ENCODE measurements around the gene PER1. TPM values are rescaled to one million over a fixed set of nuclear protein-coding genes. Genes with fewer than 3 reads are reported as not detected.
A peak's percentile ranks its signal among the peaks of the same experiment; 100 is the strongest.

PER1 gene
- total and polyA plus RNA-seq, 2 of the 8 experiments (the other 6 are each of a cell fraction or from before 2014, with no cell fraction given): 9.6 to 38.0 TPM

DNA sequence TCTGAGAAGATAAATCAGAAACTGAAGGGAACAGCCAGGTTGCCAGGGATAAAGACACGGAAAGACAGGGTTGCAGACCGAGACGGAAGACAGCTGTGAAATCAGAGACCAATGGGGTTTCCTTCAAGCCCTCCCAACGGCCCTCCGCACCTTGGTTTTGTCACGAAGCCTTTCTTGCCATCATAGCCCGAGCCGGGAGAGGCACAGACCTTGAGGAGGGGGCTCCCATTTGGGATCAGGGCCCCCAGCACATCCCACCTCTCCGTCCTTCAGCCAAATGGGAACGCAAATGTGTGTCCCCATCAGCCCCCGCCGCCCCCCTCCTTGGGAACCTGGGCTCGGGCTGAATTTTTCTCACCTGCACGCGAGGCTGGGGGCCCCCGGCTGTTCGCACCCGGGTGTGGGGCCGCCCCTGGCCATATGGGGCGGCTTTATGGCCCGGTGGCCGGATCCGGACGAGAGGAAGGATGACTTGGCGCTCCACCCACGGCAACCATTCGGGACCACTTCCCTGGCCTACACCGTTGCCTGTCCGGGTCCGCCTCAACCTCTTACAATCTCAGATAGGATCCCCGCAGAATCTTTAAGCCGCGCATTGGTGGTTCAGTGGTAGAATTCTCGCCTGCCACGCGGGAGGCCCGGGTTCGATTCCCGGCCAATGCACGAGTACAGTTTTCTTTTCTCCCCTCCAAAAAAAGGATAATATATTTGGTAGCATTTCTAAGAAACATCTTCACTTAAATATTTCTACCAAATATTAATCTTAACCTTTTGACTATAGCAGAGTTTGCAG is 26.9 kb downstream of the PER1 start (continued):
- TF ChIP-seq RBBP5 (IDR thresholded peaks at IDR 0.05; ENCODE audit: borderline replicate concordance, low read depth, low read length): peak; percentile 73
- TF ChIP-seq, protein P1, sequence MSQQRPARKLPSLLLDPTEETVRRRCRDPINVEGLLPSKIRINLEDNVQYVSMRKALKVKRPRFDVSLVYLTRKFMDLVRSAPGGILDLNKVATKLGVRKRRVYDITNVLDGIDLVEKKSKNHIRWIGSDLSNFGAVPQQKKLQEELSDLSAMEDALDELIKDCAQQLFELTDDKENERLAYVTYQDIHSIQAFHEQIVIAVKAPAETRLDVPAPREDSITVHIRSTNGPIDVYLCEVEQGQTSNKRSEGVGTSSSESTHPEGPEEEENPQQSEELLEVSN (IDR thresholded peaks at IDR 0.05): 0 out of 2 replicates have a peak, but pooled peaks have one; percentile 14
- peak; percentile 46; the same call in 1 of the 2 replicates for TF ChIP-seq YY1 (IDR thresholded peaks at IDR 0.05; ENCODE audit: low read depth, low read length)
- TF ChIP-seq TCF12 (IDR thresholded peaks at IDR 0.05; ENCODE audit: low read depth, low read length): no peak
- TF ChIP-seq BACH1 (IDR thresholded peaks at IDR 0.05; ENCODE audit: low read length): peak; percentile 82
- TF ChIP-seq TAF7 (optimal IDR thresholded peaks at IDR 0.05; ENCODE audit: borderline replicate concordance, low read depth, low read length): peak; percentile 55
- peak; percentile 48 for TF ChIP-seq TEAD4 (IDR thresholded peaks at IDR 0.05; ENCODE audit: low read depth, low read length)
- TF ChIP-seq, protein P2, sequence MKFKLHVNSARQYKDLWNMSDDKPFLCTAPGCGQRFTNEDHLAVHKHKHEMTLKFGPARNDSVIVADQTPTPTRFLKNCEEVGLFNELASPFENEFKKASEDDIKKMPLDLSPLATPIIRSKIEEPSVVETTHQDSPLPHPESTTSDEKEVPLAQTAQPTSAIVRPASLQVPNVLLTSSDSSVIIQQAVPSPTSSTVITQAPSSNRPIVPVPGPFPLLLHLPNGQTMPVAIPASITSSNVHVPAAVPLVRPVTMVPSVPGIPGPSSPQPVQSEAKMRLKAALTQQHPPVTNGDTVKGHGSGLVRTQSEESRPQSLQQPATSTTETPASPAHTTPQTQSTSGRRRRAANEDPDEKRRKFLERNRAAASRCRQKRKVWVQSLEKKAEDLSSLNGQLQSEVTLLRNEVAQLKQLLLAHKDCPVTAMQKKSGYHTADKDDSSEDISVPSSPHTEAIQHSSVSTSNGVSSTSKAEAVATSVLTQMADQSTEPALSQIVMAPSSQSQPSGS (IDR thresholded peaks at IDR 0.05; ENCODE audit: low read length): peak; percentile 56; the same call in 1 of the 2 replicates

All from H1 (cell line).